ENCODE data around the gene PCDHGA3. TPM values are rescaled to one million over a fixed set of nuclear protein-coding genes. Genes with fewer than 3 reads are reported as not detected.

The PCDHGA3 gene
- total and polyA plus RNA-seq, 2 experiments from 2014 or later = not detected

DNA sequence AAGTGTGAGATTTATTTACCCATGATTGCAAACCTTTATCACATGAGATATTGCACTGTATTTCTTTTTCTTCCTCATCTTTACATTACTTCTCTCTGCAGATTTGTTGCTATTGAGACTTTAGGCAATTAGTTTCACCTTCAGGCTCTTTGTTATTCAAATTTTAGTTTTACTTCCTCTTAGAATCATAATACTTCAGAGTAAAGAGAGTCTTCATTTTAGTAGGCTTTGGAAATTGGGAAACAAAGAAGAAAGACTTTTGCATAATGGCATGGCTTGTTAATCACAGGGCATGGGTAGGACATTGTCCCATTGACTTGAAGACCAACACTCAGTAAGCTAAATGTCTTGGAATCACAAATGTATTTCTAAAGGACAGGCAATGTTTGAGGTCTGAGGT is 19.1 kb downstream of the PCDHGA3 start:
- Histone ChIP-seq H3K4me2 (no peak overlapping the region), H2AFZ (no peak overlapping the region), H3K27me3 (no peaks in the 10 kb centered on the region), H3K9me2 (replicated peaks; ENCODE audit: insufficient read depth) (no peaks in the 10 kb centered on the region), H4K20me1 (ENCODE audit: insufficient read depth, poor library complexity, severe bottlenecking) (no peaks in the 10 kb centered on the region), H3K36me3 (replicated peaks; ENCODE audit: insufficient read depth, low read depth) (no peaks in the 10 kb centered on the region), H3K4me1 (ENCODE audit: insufficient read depth) (no peaks in the 10 kb centered on the region), H3K27ac (no peak overlapping the region), H3K9me3 (ENCODE audit: low read depth) (peaks cover 5% of the 10 kb centered on the region), H3K79me2 (no peaks in the 10 kb centered on the region), H3K4me3 (no peak overlapping the region)
- DNase-seq (ENCODE audit: low spot score) = no peak
- no peak for TF ChIP-seq EZH2 (IDR thresholded peaks at IDR 0.05; ENCODE audit: borderline replicate concordance)
- TF ChIP-seq EZH2phosphoT487 (IDR thresholded peaks at IDR 0.05; ENCODE audit: low read depth, severe bottlenecking, unreplicated experiment) = no peak
- TF ChIP-seq, protein P1, sequence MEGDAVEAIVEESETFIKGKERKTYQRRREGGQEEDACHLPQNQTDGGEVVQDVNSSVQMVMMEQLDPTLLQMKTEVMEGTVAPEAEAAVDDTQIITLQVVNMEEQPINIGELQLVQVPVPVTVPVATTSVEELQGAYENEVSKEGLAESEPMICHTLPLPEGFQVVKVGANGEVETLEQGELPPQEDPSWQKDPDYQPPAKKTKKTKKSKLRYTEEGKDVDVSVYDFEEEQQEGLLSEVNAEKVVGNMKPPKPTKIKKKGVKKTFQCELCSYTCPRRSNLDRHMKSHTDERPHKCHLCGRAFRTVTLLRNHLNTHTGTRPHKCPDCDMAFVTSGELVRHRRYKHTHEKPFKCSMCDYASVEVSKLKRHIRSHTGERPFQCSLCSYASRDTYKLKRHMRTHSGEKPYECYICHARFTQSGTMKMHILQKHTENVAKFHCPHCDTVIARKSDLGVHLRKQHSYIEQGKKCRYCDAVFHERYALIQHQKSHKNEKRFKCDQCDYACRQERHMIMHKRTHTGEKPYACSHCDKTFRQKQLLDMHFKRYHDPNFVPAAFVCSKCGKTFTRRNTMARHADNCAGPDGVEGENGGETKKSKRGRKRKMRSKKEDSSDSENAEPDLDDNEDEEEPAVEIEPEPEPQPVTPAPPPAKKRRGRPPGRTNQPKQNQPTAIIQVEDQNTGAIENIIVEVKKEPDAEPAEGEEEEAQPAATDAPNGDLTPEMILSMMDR (IDR thresholded peaks at IDR 0.05; ENCODE audit: poor library complexity) = no peak

GRCh38 chr5:141363952-141364660 is 20.5 kb downstream of the PCDHGA3 start, which contains the start of gene PCDHGA5:
PCDHGA5 (plus strand) TSS chr5:141364162; CDS start chr5:141364331, 169 bp downstream.
- H3K36me3 ChIP-seq (replicated peaks; ENCODE audit: insufficient read depth, low read depth) = no peaks in the 10 kb centered on the region
- H3K79me2 ChIP-seq = no peaks in the 10 kb centered on the region
- H3K4me1 ChIP-seq (ENCODE audit: insufficient read depth) = no peaks in the 10 kb centered on the region
- no peak within 1 kb of the TSS for H2AFZ ChIP-seq
- H4K20me1 ChIP-seq (ENCODE audit: insufficient read depth, poor library complexity, severe bottlenecking) = no peaks in the 10 kb centered on the region
- no peak for TF ChIP-seq EZH2 (IDR thresholded peaks at IDR 0.05; ENCODE audit: borderline replicate concordance)
- TF ChIP-seq, protein P1 (IDR thresholded peaks at IDR 0.05; ENCODE audit: poor library complexity) = no peak
- no peak for TF ChIP-seq EZH2phosphoT487 (IDR thresholded peaks at IDR 0.05; ENCODE audit: low read depth, severe bottlenecking, unreplicated experiment)
- no peak within 1 kb of the TSS for H3K4me3 ChIP-seq
- no peak within 1 kb of the TSS for H3K4me2 ChIP-seq
- H3K27ac ChIP-seq = no peak within 1 kb of the TSS
- no peak for DNase-seq (ENCODE audit: low spot score)
- H3K9me3 ChIP-seq (ENCODE audit: low read depth) = peaks cover 5% of the 10 kb centered on the region
- 96% methylated on average over 32 of the region's 34 CpGs for WGBS (ENCODE audit: low lambda C conversion rate, missing lambda C conversion rate)
- no peaks in the 10 kb centered on the region for H3K27me3 ChIP-seq
- no peaks in the 10 kb centered on the region for H3K9me2 ChIP-seq (replicated peaks; ENCODE audit: insufficient read depth)

DNA sequence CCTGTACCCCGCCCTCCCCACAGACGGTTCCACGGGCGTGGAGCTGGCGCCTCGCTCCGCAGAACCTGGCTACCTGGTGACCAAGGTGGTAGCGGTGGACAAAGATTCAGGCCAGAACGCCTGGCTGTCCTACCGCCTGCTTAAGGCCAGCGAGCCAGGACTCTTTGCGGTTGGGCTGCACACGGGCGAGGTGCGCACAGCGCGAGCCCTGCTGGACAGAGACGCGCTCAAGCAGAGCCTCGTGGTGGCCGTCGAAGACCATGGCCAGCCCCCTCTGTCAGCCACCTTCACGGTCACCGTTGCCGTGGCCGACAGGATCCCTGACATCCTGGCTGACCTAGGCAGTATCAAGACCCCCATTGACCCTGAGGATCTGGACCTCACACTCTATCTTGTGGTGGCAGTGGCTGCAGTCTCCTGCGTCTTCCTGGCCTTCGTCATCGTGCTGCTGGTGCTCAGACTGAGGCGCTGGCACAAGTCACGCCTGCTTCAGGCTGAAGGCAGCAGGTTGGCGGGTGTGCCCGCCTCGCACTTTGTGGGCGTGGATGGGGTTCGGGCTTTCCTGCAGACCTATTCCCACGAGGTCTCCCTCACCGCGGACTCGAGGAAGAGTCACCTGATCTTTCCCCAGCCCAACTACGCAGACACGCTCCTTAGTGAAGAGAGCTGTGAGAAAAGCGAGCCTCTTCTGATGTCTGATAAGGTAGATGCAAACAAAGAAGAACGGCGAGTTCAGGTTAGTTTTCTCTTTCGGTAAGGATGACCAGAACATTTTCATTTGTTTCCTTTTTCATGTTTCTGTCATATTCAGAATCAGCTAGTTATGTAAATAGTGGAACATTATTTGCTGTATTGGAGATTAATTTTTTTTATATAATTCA is 22.6 kb downstream of the PCDHGA3 start:
- TF ChIP-seq, protein P1 (IDR thresholded peaks at IDR 0.05; ENCODE audit: poor library complexity) = no peak
- TF ChIP-seq EZH2phosphoT487 (IDR thresholded peaks at IDR 0.05; ENCODE audit: low read depth, severe bottlenecking, unreplicated experiment) = no peak
- no peak for TF ChIP-seq EZH2 (IDR thresholded peaks at IDR 0.05; ENCODE audit: borderline replicate concordance)
- Histone ChIP-seq H3K9me3 (ENCODE audit: low read depth) (peaks cover 5% of the 10 kb centered on the region), H3K4me1 (ENCODE audit: insufficient read depth) (no peaks in the 10 kb centered on the region), H3K4me2 (no peak overlapping the region), H3K27ac (no peak overlapping the region), H3K36me3 (replicated peaks; ENCODE audit: insufficient read depth, low read depth) (no peaks in the 10 kb centered on the region), H4K20me1 (ENCODE audit: insufficient read depth, poor library complexity, severe bottlenecking) (no peaks in the 10 kb centered on the region), H3K79me2 (no peaks in the 10 kb centered on the region), H3K9me2 (replicated peaks; ENCODE audit: insufficient read depth) (no peaks in the 10 kb centered on the region), H3K4me3 (no peak overlapping the region), H3K27me3 (no peaks in the 10 kb centered on the region), H2AFZ (no peak overlapping the region)
- no peak for DNase-seq (ENCODE audit: low spot score)
- WGBS (ENCODE audit: low lambda C conversion rate, missing lambda C conversion rate) = 96% methylated on average over 43 of the region's 46 CpGs

Measured in hepatocyte (in vitro differentiated cells).